ENCODE results near the gene CRIP1.

CRIP1 gene

DNA sequence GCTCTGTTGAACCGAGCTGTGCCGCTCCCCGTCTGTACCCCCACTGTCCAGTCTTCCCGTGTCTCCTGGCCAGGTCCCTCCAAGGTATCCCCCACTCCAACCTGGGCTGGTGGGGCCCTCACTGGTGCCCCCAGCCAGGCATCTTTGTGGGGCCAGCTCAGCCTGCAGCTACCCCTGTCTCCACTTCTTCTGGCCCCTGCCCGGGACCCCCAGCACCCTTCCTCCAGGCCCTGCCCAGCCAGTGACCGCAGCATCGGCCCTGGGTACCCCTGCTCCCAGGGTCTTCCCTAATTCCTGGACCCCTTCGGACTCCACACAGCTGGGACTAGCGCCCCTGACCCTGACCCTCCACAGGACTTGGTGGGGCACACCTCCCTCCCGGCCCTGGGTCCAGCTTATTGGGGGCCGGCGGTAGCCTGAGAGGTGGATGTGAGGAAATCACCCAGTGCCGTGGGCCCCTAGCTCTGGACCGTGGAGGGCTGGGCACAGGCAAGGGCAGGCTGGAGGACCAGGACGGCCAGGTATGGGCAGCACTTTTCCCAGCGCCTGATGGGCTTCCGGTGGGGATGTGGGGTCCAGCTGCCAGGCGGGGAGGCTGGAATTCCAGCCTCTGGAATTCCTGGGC lies 4.1 kb upstream of the CRIP1 start:
- DNase-seq, result no peak

DNA sequence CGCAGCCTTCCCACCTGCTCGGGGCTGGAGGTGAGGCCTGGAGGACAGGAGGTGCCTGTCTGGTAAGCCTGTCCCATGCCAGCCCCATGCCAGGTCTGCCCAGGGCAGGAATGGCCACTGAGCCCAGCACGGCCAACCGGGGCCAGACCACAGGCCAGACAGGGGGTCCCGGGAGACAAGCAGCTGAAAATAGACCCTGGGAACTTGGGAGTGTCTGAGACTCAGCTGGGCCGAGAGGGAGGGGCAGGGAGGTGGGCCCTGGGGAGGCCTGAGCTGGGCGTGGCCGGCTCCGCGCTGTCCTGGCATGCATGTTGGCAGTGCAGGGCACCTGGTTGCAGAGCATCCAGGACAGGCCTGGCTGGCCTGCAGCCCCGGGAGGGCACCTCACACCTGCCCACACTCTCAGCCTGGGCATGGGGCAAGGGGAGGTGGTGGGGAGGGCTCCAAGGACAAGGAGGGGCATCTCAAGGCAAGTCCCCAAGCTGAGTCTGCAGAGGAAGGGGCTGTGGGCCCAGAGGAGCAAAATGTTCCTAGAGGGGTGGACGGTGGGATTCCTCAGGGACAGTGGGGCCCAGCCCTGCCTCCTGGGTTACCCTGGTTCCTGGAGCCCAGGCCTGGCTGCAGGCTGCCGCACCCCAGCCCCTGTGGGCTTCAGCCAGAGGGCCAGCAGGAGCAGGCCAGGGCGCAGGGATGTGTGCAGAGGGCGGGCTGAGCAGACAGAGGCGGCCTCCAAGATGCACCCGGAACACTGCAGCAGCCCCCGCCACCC lies 3.2 kb upstream of the CRIP1 start:
- no peak for DNase-seq

DNA sequence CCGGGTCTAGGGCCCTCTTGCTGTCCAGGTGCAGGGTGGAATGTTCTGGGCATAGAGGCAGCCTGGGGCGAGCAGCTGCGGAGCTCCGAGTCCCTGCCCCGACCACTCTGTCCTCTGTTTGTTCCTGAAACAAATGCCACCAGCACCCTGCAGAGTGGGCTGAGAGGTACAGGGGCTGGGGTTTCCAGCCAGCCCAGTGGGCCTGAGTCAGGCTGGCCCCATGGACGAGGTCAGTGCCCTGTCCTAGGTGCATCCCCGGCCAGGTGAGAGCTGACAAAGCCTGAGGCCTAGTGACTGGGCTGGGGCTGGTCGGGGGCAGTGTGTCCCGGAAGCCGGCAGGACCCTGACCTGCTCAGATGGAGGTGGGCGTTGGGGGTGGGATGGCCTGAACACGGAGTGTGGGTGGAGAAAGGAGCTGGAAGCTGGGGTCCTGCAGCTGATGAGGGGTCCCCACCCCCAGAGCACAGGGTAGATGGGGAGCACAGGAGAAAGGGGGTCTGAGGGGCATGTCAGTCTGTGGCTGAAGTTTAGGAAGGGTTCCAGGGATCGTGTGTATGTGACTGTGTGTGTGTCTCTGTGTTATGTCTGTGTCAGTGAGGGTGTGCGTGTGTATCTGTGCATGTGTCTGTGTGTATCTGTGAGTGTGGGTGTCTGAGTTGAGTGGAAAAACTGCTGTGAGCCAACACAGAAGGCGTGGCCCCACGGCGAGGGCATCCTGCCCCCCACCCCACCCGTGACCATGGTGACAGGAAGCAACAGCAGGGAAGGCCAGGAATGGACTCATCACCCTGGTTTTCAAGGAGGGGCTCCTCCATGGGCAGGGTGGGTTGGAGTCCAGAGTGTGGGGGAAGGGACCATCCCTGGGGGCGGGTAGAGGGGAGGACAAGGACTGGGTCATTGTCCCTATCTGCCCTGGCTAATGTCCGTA lies 2.4 kb upstream of the CRIP1 start:
- no peak for DNase-seq

DNA sequence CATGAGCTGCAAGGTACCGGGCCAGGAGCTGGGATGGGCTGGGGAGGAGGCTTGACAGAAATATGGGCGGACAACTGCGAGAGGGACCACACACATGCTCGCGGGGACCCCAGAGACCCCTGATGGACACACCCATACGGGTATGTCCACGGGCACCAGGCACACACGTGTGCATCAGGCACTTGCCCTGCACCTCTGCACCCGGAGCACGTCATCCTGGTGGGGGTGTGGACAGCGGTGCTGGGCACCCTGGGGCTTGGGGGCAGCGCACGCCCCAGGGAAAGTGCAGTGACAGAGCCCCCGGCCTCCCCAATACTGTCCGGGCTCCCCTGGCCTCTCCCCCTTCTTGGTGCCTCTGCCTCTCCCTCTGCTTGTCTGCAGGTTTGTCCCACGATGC lies 1.7 kb upstream of the CRIP1 start:
- DNase-seq, result no peak

DNA sequence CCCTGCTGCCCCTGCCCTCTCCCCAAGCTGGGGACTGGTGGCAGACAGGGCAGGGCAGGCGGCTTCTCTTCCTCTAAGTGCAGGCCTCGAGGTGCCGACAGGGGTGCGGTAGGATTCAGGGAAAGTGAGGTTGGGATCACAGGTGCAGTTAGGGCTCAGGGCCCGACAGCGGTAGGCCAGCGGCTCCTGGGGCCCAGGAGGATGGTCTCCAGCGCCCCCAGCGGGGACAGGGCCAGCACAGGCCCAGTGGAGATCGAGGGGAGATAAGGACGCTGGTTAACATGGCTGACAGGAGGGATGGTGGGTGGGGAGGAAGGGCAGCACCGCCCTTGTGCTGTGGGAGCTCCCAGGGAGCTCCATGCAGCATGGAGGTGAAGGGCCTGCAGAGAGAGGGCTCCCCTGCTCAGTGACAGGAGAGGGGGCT lies 935 bp upstream of the CRIP1 start:
- DNase-seq, result peak; percentile 36 to 50

DNA sequence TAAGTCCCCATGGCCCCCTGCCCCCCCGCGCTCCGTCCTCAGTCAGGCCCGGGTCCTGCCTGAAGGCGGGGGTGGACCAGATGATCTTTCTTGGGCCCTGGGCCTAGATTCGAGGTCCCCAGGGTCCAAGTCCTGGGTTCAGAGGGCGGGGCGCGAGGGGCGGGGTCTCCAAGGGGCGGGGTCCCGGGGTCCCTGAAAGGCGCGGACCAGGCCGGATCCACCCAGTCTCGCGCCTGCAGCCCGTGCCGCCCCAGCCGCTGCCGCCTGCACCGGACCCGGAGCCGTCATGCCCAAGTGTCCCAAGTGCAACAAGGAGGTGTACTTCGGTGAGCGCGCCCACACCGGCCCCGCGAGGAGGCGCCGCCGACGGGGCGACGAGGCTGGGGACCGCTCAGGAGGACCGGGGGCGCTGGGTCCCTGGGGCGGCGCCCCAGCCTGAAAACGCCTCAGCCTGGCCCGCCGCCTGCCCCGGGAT lies 325 bp downstream of the CRIP1 start:
- peak in 1 of 2 donors; percentile 66 for DNase-seq

DNA sequence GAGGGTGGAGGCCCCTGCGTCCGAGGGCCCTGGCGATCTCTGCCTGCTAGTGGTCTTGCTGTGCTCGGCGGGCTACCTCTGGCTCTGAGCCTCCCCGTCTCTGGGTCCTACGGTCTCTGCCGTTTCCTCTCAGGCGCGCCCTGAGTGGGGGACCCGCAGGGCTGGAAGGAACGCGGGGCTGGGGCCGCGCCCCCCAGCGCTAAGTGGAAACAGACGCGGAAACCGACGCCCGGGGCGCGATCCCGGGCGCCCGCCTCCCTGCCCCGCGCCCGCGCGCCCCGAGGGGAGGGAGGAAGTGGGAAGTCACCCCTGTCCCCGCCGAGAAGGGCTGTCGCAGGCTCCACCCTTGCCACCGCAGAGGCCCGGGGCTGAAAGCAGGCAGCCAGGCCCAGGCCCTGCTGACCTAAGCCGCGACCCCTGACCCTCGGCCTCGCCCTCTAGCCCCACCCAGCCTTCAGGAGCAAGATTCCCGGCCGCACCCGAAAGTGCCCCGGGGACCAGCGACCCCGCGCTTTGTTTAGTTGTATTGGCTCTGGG lies 831 bp downstream of the CRIP1 start:
- peak; percentile 33 to 66 for DNase-seq

DNA sequence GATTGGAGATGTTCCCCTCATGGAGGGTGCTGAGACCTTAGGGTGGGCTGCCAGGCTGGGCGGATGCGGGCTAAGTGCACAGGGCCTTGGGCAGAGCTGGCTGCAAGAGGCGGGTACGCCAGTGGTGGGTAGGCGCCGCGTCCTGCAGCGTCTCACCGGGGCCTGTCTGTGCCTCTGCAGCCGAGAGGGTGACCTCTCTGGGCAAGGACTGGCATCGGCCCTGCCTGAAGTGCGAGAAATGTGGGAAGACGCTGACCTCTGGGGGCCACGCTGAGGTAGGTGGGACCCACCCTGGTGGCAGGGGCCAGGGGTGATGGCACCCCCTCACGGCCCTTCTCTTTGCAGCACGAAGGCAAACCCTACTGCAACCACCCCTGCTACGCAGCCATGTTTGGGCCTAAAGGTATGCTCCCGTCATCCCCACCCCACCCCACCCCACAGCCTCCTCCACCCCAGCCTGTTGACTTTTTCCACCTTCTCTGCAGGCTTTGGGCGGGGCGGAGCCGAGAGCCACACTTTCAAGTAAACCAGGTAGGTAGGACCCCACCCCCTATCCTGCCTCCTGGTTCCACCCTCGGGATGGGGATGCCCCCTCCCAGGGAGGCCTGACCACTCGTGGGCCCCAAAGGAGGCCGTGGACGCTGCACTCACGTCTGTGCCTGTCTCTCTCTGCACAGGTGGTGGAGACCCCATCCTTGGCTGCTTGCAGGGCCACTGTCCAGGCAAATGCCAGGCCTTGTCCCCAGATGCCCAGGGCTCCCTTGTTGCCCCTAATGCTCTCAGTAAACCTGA lies 1.5 kb downstream of the CRIP1 start:
- no peak for DNase-seq

DNA sequence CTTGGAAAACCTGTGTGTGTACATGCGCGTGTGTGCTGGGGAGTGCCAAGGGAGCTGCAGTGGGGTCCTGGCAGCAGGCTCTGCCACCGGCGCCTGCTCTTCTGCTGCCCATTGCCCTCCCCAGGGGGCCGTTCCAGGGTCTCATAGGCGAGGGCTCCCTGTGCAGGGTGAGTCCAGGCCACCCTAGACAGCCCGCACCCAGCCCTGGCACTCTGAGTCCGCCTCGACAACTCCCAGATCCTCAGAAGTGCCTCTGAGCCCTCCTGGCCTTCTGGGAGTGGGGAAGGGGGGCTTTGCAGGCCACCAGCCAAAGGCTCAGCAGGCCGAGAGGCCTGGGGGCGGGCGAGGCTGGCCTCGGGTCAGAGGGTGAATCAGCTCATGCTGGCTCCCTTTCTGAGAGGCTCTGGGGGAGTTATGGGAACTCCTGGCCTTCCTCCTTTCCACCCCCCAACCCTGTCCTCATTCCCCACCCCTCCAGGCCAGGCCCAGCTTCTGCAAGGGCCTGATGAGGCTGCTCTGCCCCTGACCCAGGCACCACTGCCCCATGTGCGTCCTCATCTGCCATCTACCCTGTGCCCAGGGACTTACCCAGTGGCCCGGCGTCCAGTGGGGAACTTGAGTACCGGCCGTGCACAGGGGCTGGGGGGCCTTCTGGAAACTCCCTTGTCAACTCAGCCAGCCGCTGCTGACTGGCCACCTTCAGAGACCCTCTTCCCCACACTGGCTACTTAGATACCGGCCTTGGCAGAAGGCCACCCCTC lies 2.3 kb downstream of the CRIP1 start:
- no peak for DNase-seq

DNA sequence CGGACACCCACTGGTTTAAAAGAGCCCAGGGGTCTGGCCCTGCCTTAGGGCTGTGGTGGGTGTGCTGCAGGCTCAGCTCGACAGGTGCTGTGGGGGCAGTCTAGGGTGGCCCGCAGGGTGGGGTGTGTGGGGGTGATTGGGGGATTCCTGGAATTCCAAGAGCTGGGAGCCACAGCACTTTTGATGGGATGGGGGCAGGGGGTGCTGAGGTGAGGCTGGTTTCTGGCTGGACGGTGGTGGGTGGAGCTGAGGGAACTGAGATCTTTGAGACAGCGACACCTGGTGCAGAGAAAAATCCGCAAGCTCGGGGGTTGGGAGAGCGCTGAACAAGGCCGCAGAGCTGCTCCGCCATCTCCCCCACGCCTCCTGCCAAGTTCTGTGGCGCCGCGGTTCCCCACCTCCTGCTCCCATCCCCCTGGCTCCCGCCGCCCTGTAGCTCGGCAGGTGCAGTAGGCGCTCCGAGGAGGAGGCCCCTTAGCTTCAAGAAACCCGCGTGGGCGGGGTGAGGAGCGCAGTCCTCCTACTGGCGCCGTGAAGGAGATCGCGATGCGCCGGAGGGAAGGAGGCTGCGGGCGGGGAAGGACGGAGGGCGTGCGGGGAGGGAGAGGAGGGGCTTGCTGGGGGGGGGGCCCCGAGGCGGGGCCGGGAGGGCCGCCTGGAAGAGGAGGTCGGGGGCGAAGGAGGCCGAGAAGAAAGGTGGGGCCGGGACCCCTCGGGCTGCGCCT lies 3.0 kb downstream of the CRIP1 start:
- DNase-seq, result peak; percentile 71 to 84

DNA sequence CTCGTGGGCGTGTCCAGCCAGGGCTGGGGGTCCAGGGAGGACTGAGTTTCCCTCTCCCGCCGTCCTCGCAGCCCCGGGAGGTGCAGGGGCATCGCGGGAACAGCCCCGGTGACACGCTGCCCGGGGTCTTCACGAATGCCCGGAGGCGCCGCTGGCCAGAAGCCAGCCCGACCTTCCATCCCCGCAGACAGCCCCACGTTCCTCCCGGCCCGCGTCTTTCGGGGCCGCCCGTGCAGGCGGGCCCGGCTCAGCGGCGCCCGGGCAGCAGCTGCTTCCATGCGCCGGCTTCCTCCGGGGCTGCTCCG lies 3.5 kb downstream of the CRIP1 start:
- DNase-seq, result peak in 1 of 2 donors; percentile 73

DNA sequence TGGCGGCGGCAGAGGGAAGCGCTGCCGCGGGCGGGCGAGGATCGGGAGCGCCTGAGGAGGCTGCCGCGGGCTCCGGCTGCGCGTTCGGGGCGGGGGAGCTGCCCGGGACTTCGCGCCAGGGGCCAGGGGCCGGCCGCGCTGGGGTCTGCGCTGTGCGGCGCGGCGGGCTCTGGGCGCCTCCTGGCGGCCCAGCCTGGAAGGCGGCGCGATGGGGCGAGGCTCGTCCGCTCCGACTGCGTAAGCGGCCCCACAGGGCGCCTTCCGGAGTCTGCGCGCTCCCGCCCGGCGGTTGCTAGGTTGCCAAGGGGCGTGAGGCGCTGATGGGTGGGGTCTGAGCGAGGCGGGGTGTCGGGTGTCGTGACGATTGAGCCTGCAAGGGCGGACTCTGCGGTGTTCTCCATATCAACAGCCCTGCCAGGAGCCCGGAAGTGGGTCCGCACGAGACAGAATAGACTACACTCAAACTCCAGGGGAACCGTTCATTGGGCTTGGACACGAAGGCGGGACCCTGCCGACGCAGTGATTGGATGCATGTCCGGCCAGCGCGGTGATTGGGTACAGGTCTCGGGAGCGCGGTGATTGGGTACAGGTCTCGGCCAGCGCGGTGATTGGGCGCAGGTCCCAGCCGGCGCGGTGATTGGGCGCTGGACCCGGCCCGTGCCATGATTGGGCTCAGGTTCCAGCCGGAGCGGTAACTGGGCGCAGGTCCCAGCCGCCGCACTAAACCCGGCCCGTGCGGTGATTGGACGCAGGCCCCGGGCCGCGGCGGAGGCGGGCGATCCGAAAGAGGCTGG lies 4.1 kb downstream of the CRIP1 start, which contains the start of gene TEDC1:
Gene TEDC1 (plus strand): TSS at position 675 of the 794 bp plus-strand sequence. CDS start 130 bp downstream, outside the sequence.
- peak; percentile 99 to 100 for DNase-seq

DNA sequence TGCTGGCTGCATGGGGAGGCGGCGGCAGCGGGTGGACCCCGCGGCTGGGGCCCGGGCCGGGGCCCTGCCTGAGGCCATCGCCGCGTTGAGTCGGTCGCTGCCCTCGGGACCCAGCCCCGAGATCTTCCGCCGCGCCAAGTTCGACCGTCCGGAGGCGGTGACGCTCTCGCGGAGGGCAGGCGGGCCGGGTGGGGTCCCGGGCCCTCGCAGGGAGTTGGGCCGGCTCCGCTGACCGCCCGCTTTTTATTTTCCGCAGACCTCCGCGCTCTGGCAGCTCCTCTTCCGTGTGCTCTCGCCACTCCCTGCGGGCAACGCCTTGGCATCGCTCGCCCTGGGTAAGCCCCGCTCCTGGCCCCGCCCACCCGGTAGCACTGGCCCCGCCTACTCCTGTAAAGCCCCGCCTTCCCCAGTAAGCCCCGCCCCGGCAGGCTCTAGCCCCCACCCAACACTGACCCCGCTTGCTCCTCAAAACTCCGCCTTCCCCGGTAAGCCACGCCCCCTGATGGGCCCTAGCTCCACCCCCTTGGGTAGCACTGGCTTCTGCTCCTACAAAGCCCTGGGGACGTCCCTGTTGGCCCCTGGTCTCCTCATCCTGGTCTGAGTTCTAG lies 4.8 kb downstream of the CRIP1 start:
- peak; percentile 42 to 70 for DNase-seq

DNA sequence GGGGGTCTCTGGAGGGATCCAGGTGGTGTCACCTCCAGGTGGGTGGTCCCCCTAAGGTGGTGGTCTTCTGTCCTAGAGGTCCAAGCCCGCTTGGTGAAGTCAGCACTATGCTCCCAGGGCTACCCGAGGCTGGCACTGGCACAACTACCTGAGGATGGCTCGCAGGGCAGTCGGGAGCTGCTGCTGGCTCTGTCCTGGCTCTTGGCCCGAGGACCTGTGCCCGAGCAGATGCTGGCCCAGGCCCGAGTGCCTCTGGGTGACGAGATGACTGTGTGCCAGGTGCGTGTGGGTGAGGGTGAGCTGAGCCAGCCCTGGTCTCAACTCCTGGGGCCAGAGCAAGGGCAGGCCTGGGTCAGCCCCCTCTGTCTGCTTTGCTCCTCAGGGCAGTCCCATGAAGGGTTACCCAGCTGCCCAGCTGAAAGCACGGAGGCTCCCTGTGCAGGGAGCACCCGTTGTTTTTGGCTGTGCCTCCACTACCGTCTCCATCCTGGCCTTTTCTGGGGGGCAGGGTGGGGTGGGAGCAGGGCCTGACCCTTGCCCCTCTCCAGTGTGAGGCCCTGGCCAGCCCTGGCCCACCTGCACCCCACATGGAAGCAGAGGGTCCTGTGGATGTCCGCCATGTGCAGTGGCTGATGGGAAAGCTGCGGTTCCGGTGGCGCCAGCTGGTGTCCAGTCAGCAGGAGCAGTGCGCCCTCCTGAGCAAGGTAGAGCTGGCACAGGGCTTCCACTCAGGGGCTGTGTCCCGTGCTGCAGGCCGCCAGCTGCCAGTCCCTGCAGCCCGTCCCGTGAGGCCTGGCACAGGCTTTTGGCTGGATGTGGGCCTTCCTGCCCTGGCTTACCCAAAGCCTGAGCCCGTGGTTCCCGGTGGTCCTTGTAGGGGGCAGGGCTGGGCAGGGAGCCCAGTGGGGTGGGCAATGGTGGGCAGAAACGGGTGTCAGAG lies 5.6 kb downstream of the CRIP1 start:
- no peak for DNase-seq

DNA sequence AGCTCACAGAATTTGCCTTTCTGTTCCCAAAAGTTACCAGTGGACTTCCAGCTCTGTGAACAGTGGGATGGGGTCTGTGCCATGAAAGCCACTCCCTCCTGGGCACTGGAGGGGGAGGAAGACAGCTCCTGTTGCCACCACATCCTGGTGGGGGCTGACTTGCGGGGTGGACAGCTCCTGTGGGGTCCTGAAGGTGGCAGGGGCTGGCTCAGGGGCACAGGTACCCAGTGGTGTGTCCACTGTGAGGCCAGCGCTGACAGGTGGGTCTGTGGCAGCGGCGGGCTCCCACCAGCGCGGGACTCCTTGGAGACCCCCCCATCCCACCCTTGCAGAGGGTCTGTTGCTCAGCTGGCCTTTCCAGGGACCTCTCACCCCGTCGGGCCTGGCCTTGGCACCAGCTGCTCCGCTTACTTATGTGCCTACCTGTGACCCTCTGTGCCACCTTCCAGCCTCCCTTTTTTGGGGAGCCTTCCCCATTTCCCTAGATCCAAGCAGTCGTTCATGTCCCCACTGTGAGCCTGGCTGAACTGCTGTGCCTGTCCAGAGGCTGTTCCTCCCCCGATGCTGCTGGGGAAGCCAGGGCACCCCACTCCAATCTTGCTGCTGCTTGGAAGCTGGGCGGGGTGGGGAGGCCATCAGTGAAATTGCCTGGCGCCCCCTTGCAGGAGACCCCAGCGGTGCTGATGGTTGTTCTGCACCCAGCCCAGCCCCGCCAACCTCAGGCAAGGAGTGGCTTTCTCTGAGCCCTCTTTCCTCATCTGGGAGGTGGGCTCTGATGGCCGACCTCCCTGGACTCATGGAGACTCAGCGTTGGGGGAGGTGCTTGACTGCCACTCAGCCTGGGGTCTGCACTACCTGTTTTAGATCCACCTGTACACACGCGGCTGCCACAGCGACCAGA lies 6.5 kb downstream of the CRIP1 start:
- no peak for DNase-seq

DNA sequence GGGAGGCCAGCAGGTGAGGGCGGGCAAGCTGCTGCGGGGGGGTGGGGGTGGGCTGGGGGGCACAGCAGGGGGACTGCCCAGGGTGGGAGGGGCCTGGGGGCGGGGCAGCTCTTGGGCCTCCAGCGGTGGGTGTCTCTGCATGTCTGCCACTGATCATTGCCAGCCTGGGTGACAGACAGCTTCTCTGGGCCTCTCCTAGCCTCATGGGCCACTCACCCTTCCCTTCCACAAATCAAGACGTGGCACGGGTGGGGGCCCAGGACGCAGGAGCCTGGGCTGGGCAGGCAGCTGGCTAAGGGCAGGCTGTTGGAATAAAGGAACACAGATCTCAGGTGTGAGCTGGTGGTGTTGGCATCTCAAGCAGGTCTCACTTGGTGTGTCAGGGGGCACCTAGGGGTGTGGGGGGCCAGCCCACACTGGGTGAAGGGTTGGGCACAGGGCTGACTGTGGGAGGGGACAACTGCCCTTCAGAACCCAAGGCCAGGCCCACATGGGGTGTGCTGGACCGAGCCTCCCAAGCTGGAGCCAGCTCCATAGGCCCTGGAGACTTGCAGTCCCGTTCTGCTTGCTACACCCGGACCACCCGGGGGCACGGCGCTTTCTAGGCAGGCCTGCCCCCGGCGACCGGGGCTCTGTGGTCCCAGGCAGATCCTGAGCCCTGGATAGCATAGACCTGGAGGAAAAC lies 7.4 kb downstream of the CRIP1 start:
- DNase-seq, result no peak

DNA sequence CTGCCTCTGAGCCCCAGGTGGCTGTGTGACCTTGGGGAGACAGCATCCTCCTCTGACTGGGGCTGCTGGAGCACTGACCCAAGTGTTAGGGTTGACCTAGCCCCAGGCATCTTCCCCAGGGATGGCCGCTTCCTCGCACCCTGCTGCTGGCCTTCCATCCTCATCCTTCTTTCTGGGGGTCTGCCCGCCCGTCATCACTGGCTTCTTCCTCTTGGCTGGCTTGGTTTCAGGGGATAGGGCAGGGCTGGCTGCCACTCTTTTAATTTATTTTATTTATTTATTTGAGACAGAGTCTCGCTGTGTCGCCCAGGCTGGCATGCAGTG lies 7.9 kb downstream of the CRIP1 start:
- DNase-seq, result no peak

Data from bone marrow (tissue), 2 donors.